HG03280 (cell line): ENCODE results near the gene C22orf31.
"Not testable (repeated sequence)": the region's sequence is repeated elsewhere in the genome, so short reads cannot be mapped to it uniquely, and the experiment has no call there.

Experiments used
- ATAC-seq: cut with Tn5 transposase; IDR thresholded peaks from one replicate; pipeline ENCODE4 v1.9.1; 2021; ENCODE audit warnings: mild to moderate bottlenecking, moderate library complexity; ENCODE audit not compliant: unreplicated experiment

Gene C22orf31

DNA sequence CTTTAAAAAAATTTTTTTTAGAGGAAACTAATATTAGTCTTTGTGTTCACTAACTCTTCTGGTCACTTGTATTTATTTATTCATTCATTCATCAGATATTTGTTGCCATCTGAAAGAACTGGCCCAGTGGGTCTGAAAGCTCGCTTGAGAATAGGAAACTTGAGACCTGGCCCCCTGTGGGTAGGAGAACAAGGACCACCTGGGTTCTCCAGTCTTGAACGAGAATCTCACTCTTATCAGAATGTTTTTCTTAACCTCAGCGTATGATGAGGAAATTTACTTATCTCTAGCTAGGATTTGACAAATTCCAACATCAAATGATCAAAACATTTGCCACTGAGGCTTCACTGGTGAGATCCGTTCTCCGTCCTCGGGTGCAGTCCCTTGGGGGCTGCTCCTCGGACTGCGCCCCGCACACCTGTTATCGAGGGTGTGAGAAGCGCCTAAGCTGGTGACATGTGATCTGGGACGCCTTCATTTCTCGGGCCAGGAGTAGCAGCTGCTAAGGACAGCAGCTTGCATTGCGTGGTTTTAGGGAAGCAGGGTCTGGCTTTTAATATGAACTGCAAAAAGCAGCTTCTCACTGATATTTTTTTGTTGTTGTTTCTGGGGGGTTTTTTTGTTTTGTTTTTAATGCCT is 6.3 kb downstream of the C22orf31 start:
- ATAC-seq, result no peak

DNA sequence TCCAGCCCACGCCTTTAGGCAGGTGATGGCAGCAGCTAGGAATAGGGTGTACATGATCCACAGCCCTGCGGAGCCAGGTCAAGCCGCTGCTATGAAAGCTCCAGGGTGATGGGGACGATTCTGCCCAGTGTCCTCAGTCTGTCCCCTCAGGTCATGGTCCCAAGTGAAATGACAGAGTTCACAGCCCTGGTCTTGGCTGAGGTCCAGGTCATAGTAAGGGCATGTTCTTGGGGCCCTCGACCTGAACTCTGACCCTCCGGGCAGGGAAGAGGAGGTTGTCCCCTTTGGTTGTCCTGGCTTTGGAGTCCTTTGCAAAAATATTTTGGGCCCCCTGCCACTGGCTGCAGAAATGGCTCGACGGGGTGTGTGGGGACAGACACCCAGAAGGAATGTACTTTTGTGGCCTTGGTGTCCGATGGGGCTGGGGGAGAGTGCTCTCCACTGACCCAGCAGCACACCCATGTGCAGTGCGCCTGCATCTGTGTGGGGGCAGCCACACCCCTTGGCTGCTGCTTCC is 7.3 kb downstream of the C22orf31 start:
- no peak for ATAC-seq

DNA sequence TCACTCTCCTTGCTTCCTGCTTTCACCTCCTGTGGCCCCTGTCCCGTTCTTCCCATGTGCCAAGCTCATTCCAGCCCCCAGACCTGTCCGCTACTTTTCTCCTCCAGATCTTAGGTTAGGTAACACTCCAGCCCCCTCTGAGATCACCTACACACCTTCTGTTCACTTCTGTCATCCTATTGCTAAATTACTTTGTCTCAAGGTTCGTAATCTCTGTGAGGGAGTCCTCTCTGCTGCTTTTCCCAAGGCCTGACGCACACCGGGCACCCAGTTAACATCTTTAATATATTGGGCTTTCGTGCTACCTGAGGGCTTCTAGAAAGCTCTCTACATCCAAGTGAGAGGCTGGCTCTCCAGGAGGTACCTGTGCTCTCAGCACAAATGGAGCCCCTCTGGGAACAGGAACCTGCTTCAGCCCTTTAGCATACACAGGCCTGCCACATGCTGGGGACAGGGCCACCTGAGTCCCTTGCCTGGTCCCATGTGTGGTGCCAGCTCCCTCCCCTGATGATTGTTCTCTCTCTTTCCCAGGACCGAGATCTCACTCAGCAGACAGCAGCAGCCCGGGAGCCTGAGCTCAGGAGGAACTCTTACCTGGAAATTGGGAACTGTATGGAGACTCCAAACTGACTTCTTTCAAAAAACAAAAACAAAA is 8.5 kb downstream of the C22orf31 start:
- ATAC-seq, result no peak

DNA sequence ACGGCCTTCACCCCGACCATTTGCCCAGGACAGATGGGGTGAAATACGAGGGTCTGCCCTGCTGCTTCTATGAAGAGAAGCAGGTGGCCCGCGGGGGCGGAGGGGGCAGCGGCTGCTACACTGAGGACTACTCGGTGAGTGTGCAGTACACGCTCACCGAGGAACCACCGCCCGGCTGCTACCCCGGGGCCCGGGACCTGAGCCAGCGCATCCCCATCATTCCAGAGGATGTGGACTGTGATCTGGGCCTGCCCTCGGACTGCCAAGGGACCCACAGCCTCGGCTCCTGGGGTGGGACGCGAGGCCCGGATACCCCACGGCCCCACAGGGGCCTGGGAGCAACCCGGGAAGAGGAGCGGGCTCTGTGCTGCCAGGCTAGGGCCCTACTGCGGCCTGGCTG is 11.2 kb downstream of the C22orf31 start:
- ATAC-seq, result no peak

DNA sequence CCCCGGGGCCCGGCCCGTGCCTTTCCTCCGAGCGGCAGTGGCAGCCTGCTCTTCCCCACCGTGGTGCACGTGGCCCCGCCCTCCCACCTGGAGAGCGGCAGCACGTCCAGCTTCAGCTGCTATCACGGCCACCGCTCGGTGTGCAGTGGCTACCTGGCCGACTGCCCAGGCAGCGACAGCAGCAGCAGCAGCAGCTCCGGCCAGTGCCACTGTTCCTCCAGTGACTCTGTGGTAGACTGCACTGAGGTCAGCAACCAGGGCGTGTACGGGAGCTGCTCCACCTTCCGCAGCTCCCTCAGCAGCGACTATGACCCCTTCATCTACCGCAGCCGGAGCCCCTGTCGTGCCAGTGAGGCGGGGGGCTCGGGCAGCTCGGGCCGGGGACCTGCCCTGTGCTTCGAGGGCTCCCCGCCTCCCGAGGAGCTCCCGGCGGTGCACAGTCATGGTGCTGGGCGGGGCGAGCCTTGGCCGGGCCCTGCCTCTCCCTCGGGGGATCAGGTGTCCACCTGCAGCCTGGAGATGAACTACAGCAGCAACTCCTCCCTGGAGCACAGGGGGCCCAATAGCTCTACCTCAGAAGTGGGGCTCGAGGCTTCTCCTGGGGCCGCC is 11.9 kb downstream of the C22orf31 start:
- no peak for ATAC-seq

DNA sequence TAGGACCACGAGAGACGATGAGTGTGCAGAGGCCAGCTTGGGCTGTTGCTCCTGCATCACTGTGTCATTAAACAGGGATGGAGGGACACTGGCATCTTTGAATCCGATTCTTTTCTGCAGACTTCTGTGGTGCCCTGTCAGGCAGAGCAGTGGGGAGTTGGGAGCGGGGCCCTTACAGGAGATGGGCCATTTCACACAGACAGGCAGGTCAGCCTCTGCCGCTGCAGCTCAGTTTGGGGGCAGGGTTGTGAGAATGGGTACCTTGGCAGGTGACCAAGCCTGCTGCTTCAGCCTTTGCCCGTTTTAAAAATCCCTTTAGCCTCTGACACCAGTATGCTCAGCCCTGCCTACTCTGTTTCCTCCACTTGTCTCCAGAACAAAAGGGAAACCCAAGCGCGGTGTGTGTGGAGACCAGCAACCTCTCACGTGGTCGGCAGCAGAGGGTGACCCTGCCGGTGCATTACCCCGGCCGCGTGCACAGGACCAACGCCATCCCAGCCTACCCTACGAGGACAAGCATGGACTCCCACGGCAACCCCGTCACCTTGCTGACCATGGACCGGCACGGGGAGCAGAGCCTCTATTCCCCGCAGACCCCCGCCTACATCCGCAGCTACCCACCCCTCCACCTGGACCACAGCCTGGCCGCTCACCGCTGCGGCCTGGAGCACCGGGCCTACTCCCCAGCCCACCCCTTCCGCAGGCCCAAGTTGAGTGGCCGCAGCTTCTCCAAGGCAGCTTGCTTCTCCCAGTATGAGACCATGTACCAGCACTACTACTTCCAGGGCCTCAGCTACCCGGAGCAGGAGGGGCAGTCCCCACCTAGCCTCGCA is 12.6 kb downstream of the C22orf31 start:
- no peak for ATAC-seq

DNA sequence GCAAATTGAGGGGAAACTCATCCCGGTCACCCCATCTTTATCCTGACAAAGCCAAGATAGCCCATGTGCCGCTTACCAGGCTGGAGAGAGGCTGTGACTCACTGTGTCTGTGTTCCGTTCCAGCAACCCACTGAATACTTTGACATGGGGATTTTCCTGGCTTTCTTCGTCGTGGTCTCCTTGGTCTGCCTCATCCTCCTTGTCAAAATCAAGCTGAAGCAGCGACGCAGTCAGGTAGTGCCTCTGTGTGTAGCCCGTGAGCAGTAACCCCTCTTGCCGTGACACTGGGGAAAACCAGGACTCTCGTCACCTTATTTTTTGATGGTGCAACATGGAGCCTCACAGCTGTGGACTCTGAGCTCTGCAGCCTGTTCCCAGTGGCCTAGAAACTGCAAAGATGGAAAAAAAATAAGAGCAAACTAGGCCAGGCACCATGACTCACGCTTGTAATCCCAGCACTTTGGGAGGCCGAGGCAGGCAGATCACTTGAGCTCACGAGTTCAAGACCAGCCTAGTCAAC is 16.9 kb downstream of the C22orf31 start:
- no peak for ATAC-seq

DNA sequence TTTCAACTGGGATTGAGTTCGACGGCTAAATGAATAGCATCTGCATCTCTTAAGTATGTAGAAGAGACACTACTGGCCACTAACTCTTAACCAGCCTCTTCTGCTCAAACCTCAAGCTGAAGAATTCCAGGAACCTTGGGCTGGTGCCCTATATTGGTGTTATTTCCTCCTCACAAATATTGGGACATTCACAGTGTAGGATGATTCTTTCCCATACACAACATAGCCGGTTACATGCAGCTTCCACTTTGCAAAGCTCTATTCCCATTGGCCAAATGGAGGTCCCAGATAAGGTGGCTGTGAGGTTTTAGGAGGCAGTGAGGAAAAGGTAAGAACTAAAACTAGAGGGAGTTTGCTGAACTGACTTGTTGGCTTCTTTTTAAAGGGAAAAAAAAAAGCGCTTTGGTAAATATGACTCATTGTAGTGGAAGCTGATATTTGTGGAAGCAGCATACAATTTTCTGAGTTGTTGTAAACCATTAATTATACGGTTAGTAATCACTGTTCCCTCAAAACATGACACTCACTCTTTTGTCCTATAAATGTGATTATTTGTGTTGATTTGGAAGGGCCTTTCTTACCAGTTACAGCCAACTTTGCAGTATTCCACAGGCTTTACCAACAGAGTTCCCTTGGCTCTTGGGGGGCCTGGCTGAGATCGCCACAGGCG is 17.6 kb downstream of the C22orf31 start:
- no peak for ATAC-seq

DNA sequence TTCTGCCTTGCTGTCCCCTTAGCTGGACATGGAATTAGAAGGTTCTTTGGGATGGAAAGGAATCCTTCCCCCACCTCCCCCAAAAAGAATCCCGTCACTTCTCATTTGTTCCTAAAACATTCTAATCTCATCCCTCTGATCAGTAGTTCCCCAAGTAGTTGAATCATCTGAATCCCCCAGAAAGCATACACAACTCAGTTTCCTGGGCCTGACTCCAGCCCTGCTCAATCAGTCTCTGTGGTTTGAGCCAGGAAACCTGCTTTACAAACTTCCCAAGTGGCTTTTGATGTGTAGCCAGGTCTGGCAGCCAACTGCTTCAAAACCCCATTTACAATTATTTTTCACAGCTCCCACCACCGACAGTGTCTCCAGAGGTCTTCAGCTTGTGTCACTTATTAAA is 20.2 kb downstream of the C22orf31 start:
- ATAC-seq, result no peak

DNA sequence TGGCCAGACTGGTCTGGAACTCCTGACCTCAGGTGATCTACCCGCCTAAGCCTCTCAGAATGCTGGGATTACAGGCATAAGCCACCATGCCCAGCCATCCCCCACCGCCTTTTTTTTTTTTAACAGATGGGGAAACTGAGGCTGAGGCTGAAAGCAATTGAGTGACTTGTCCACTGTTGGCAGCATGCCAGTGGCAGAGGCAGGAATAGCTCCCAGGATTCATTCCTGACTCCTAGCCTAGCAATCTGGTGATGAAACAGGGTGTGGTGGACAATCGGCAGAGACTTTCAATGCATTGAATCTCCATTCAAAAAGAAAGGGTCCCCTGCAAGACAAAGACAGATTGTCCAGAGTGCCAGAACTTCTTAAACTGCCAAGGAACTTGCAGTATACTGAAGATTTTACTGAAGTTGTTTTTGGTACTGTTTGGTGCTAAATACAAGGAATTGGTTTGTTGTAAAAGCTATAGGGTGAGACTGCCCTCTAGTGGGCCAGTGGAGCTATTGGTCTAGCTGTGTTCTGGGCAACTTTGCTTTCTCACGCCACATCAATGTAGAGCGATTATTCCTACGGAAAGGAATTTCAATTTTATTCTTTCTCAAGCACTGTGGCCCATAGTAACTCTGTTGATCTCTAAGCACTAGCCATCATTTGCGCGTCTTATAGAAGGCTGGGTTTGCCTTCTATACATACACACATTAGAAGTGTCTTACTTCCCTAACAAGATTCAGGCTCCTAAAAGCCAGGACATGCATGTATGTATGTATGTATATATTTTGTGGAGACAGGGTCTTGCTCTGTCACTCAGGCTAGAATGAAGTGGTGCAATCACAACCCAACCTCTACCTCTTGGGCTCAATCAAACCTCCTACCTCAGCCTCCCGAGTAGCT is 21.0 kb downstream of the C22orf31 start:
- ATAC-seq, result no peak

DNA sequence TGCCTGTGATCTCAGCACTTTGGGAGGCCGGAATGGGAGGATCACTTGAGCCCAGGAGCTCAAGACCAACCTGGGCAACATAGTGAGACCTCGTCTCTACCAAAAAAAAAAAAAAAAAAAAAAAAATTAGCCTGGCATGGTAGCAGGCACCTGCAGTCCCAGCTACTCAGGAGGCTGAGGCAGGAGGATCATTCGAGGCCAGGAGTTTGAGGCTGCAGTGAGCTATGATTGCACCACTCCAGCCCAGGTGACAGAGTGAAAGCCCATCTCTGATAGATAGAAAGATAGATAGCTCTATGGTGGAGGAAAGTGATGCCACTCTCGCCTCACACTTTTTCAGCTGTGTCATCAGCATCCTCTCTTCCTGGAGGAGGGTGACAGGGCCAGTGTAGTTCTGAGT is 21.9 kb downstream of the C22orf31 start:
- ATAC-seq, result not testable (repeated sequence)

DNA sequence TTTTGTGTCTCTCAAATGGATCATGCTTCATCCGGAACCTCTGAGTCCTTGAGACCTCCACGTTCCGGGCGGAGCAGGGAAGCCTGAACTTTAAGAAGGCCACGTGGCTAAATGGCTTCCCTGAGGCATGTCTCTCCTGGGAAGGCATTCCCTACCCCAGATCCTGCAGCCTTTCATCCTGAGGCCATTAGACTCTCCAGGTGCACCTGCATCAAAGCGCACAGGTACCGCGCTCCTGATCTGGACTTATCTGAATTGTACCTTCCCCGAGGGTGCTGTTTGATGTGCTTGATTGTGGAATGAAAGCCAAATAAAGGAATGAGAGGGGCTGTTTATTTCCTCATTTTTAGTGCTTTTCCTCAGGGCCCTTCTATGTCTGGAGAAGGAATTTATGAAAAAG is 22.5 kb downstream of the C22orf31 start:
- no peak for ATAC-seq

DNA sequence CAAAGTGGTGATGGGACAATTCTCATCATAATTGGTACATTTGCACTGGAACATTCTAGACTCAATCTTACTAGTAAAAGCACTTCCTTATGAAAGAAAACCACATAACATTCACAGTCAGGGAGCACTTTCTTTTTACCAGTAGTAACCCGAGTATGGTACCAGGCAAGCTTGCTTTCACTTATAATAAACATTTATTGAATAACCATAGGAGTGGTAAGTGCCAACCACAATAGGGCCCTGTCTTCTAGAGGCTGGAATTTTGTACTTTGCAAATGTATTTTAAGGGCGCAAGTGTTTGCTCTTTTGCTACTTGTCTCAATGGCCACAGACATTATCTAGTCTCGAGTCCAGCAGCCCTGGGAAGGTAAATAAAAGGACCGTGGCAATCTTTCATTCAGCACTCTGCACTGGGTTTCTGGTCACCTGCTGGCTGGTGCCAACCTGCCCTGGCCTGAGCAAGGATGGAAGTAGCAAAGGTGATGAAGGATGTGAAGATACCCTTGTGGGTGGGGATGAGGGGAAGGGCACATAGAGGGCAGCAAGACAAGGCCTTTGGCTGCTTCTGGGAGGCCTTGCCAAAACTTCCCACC is 24.2 kb downstream of the C22orf31 start:
- ATAC-seq, result no peak

DNA sequence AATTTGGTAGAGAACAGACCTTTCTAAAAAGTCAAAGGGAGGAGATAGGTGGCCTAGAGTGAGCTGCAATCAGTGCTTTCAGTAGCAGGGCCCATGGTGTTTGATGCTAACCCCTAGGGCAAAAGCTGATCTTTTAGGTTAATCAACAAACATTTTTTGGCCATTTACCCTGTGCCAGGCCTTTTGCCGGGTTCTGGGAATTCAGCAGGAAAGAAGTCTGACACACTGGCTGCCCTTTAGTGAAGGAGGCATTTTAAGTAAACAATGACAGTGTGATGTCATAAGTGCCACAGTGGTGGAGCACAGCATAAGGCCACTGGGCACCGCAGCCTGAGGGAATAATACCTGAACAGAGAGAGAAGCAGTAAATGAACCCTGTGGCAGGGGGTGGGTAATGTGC is 29.0 kb downstream of the C22orf31 start:
- ATAC-seq, result no peak

DNA sequence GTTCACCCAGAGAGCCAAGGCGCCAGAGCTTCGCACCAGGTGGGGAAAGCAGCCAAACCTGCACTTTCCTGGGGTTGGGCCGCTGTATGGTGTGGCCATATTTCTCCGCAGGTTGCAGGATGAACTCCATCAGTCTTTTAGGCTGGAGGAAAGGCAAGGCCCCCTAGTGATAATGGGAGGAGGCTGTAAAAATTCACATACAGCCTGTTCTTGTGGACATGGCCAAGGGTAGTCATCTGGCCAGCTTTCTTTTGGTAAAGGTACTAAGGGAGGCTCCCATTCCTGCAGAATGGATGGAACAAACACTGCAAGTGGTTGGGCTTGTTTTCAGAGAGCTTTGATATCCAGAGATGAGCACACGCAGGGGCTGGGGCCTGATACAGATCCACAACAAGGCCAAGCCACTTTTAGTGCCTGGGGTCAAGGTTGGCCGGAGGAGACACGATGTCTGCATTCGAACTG is 29.6 kb downstream of the C22orf31 start:
- ATAC-seq, result no peak

DNA sequence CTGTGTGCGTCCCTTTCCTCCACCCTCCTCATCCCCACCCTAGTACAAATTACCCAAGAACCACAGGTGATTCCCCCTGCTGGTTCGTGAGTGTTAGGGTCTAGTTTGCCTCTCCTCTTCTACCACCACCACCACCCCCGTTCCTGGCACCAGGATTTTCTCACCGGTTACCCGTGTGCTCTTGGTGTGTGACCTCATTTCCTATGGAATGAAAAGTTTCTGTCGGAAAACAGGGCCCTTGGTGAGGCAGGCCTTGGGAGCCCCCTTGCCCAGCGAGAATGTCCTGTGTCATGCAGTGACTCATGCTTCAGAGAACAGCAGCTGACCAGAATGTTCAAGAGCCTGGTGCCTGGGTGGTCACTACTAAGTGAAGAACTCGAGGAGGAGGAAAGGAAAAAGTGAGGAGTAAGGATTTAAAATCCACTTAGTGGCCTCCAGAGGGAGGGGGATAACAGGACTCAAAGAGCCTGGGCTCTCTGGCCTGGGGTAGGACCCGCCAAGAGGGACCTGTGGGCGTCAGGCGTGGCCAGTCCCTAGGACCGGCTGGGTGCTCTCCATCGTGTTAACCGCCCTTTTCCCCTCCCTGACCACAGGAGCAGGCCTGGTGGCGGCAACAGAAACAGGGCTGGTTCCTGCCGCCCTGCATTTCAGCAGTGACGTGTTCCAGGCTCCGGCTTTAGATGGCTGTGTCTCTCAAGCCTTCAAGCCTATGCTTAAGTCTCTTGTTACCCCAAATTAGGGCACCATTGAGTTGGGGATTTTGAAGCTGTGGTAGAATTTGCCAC is 30.2 kb downstream of the C22orf31 start:
- ATAC-seq, result no peak

DNA sequence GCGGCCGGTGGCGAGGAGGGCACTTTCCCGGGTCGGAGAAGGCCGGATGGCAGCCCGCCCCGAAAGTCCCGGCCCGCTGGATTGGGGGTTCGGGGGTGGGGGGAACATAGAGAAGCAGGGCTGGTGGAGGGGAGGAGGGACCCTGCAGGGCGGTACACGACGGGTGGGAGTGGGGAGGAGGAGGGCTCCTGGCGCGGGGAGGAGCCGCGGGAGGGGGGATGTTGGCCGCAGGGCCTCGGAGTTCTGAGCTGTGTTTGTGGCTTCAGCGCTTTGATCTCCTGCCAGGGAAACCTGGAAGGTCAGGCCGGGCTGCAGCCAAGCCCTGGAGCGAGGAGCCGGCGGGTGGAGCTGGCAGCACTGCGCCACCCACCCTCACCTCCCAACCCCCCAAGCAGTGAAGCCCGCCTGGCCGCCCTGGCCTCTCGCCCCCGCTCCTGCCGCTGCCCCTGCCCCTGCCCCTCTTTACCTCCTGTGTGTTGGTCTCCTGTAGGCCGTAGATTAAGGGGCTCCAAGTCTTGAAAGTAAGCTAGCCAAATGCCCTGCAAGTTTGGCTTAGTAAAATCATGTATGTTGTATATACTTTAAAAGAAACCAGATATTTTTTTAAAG is 30.9 kb downstream of the C22orf31 start:
- no peak for ATAC-seq
